ENCODE results near the gene ACTL10.

Gene ACTL10

GRCh38 chr20:33674294-33675135 lies 7.8 kb downstream of the ACTL10 start, which contains the start of gene NECAB3:
Gene NECAB3 (minus strand): TSS chr20:33674428. CDS start chr20:33674352, 76 bp downstream.
- Mint-ChIP-seq H3K9me3 (no peaks in the 10 kb centered on the region), H3K36me3 (ENCODE audit: low read depth) (peaks cover 36% of the 10 kb centered on the region), H3K27me3 (ENCODE audit: low read depth) (no peaks in the 10 kb centered on the region), H3K4me1 (ENCODE audit: low read depth) (peaks cover 48% of the 10 kb centered on the region), H3K27ac (peak within 1 kb of the TSS; percentile 77), H3K4me3 (peak within 1 kb of the TSS; percentile 95)

- peak overlapping the region; percentile 75 for H3K4me3 Mint-ChIP-seq
- H3K9me3 Mint-ChIP-seq: no peaks in the 10 kb centered on the region
- peaks cover 31% of the 10 kb centered on the region for H3K36me3 Mint-ChIP-seq (ENCODE audit: low read depth)
- H3K27ac Mint-ChIP-seq: peak overlapping the region; percentile 76
- peaks cover 50% of the 10 kb centered on the region for H3K4me1 Mint-ChIP-seq (ENCODE audit: low read depth)
- no peaks in the 10 kb centered on the region for H3K27me3 Mint-ChIP-seq (ENCODE audit: low read depth)
These were observed 8.6 kb downstream of the ACTL10 start for GRCh38 chr20:33675136-33675959.

- Mint-ChIP-seq H3K9me3 (no peaks in the 10 kb centered on the region), H3K4me1 (ENCODE audit: low read depth) (peaks cover 58% of the 10 kb centered on the region), H3K4me3 (no peak overlapping the region), H3K36me3 (ENCODE audit: low read depth) (peaks cover 30% of the 10 kb centered on the region), H3K27me3 (ENCODE audit: low read depth) (no peaks in the 10 kb centered on the region), H3K27ac (peak overlapping the region; percentile 57)
These were observed 9.4 kb downstream of the ACTL10 start for GRCh38 chr20:33676121-33676520.

- Mint-ChIP-seq H3K4me1 (ENCODE audit: low read depth) (peaks cover 61% of the 10 kb centered on the region), H3K9me3 (no peaks in the 10 kb centered on the region), H3K27ac (peak overlapping the region; percentile 41), H3K4me3 (no peak overlapping the region), H3K27me3 (ENCODE audit: low read depth) (no peaks in the 10 kb centered on the region), H3K36me3 (ENCODE audit: low read depth) (peaks cover 31% of the 10 kb centered on the region)
These were observed 10.2 kb downstream of the ACTL10 start for GRCh38 chr20:33676652-33677645.

DNA sequence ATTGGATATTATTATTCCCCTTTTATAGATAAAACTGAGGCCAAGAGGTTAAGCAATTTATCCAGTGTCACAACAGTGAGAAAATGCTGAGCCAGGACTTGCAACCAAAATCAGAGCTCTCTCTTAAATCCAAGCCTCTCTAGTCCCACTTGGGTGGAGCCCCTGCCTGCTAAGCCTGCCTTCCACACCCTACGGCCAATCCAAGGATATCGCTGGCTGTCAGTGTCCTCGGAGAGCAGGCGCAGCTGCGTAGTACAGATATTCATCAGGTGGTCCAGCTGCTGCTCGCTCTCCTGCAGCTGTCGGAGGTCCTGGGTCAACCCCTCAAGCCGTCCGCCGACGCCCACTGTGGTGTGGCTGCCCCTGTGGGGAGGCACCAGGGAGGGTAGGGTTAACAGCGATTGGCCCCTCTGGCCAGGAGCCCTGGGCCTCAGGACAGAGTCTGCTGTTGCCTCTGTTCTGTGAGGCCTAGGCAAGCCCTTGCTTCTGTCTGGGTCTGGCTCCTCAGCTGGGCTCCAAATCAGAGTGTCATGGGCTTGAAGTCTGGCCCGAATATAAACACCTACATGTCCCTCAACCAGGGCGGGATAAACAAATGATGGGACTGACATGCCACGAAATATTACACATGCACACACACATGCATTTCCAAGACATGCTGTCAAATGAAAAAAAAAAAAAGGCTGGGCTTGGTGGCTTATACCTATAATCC lies 11.4 kb downstream of the ACTL10 start:
- peaks cover 64% of the 10 kb centered on the region for H3K4me1 Mint-ChIP-seq (ENCODE audit: low read depth)
- no peaks in the 10 kb centered on the region for H3K9me3 Mint-ChIP-seq
- H3K27me3 Mint-ChIP-seq (ENCODE audit: low read depth): no peaks in the 10 kb centered on the region
- peak overlapping the region; percentile 61 for H3K27ac Mint-ChIP-seq
- peak overlapping the region; percentile 55 for H3K4me3 Mint-ChIP-seq
- peaks cover 34% of the 10 kb centered on the region for H3K36me3 Mint-ChIP-seq (ENCODE audit: low read depth)

DNA sequence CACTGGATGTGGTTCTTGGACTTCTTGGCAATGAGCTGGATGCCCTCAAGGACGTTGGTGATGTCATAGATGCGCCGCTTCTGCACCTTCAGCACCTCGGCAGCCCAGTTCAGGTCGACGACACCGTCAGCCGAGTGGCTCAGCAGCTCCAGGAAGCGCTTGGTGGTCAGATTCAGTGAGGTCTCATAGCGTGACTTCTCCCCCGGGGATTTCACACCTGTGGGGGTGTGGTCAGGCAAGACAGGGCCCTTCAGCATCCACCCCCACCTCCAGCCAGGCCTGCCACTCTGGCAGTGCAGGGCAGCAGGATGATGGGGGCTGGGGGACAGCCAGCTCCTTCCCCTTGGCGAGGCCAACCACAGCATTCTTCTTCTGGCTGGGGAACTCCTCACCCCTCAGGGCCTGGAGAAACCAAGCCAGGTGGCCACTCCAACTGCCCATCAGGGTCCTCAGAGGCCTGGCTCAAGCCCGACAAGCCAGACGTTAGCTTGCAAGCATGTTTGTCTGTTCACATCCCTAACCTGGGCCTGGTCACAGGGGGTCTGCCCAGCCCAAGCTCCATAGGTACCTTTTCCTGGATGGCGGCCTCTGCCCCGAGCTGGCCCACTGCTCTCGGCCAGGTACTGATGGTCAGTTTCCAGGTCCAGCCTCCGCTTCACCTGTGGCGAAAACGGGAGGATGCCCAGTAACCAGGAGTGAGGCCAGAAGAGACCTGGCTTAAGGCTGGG lies 13.2 kb downstream of the ACTL10 start:
- Mint-ChIP-seq H3K4me1 (ENCODE audit: low read depth) (peaks cover 67% of the 10 kb centered on the region), H3K4me3 (peak overlapping the region; percentile 55), H3K27me3 (ENCODE audit: low read depth) (no peaks in the 10 kb centered on the region), H3K36me3 (ENCODE audit: low read depth) (peaks cover 33% of the 10 kb centered on the region), H3K27ac (peak overlapping the region; percentile 91), H3K9me3 (no peaks in the 10 kb centered on the region)

DNA sequence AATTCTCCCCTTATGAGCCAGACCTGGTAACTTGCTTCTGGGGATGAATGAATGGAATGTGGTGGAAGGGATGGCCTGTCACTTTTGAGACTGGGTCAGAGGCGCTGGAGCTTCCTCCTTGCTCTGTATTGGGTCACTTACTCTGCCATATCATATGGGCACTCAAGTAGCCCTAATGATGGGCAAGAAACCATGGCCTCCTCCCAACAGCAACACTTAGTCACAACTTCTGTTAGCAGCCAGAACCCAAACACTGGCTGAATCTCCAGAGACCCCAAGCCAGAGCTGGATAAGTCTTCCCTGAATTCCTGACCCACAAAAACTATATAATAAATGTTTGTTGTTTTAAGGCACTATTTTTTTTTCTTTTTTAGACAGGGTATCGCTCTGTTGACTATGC lies 13.9 kb downstream of the ACTL10 start:
- H3K27ac Mint-ChIP-seq: peak overlapping the region; percentile 91
- no peaks in the 10 kb centered on the region for H3K27me3 Mint-ChIP-seq (ENCODE audit: low read depth)
- peaks cover 32% of the 10 kb centered on the region for H3K36me3 Mint-ChIP-seq (ENCODE audit: low read depth)
- H3K4me3 Mint-ChIP-seq: peak overlapping the region; percentile 40
- no peaks in the 10 kb centered on the region for H3K9me3 Mint-ChIP-seq
- H3K4me1 Mint-ChIP-seq (ENCODE audit: low read depth): peaks cover 65% of the 10 kb centered on the region

DNA sequence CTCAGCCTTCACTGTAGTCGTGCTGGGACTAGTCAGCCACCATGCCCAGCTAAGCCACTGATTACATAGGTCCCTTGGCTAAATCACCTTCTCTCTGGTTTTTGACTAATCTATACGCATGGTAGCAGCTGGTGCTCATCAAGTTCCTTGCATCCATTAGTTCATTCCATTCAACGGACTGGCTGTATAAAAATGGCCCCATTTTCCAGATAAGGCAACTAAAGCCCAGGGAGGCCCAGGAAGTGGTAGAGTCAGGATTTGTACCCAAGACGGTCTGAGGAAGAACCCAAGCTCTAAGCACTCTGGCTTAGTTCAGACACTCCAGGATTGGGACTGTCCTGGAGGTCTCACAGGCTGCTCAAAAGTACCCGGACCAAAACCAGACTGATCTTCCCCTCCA lies 14.5 kb downstream of the ACTL10 start:
- Mint-ChIP-seq H3K4me1 (ENCODE audit: low read depth) (peaks cover 61% of the 10 kb centered on the region), H3K27me3 (ENCODE audit: low read depth) (no peaks in the 10 kb centered on the region), H3K9me3 (no peaks in the 10 kb centered on the region), H3K4me3 (peak overlapping the region; percentile 40), H3K36me3 (ENCODE audit: low read depth) (peaks cover 29% of the 10 kb centered on the region), H3K27ac (peak overlapping the region; percentile 91)

GRCh38 chr20:33681728-33682353 lies 15.1 kb downstream of the ACTL10 start:
- Mint-ChIP-seq H3K36me3 (ENCODE audit: low read depth) (peaks cover 26% of the 10 kb centered on the region), H3K4me1 (ENCODE audit: low read depth) (peaks cover 63% of the 10 kb centered on the region), H3K9me3 (no peaks in the 10 kb centered on the region), H3K27me3 (ENCODE audit: low read depth) (no peaks in the 10 kb centered on the region), H3K4me3 (peak overlapping the region; percentile 72), H3K27ac (peak overlapping the region; percentile 91)

DNA sequence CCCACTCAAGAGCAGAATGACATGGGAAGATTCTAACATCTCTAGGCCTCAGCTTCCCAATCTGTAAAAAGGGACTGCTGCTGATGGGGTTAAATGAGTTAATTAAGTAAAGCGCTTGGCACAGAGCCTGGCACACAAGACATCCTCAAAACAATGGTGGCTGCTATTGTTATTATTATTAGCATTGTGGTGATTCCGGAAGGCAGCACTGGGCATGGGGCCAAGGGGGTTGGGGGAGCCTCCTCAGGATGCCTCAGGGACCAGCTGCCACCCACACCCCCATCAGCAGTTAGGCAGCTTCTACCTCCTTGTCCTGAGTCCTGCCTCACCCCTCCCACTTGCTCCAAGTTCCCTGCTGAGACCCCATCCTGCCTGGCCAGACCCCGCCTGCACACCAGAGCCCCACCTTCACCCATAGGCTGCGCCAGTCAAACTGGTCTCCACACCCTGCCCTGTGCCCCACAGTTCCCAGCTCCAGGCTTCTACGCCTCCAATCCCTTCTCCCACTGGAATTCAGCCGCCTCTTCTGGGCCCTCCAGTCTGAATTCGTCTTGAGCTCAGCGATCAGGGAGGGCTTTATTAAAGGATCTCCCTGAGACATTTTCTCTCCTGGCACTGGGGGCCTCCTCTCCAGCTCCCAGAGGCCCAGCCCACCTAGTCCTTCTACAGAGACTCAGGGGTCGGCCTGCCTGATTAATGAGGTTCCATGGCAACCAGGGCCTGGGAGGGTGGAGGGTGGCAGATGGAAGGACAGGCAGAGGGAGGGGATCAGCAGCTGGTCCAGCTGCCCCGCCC lies 18.0 kb downstream of the ACTL10 start:
- peaks cover 72% of the 10 kb centered on the region for H3K4me1 Mint-ChIP-seq (ENCODE audit: low read depth)
- H3K27ac Mint-ChIP-seq: peak overlapping the region; percentile 91
- H3K4me3 Mint-ChIP-seq: peak overlapping the region; percentile 92

DNA sequence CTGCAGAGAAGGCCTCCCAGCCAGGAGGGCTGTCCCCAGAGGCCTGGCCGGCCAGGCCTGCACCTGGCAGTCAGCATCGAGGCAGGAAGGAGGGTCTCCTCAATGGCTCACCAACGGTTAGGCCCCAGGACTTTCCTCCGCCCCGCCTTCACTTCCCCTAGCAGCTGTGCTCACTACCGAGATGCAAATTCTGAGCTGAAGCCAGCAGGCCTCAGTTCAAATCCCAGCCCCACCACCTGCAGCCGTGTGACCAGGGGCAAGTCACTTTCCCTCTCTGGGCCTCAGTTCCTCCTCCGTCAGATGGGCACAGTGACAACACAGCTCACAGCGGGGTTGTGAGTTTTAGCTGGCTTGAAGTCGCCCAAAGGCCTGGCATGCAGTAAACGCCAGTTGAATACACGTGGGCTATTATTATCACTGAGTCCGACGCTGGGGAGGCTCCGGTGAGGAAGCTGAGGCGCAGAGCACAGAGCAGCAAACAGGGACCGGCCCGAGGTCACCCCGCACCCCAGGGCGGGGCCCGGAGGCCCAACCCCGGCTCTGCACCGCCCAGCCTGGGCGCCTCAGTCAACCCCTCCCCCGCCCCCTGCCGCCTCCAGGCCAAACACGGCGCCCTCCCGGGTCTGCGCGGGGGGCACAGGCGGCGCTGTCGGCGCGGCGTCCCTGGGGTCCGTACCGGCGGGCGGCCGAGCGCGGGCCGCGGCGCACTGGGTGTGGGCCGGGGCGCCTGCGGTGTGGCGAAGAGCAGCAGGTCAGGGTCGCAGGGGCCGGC lies 18.8 kb downstream of the ACTL10 start:
- H3K4me3 Mint-ChIP-seq: peak overlapping the region; percentile 92
- peaks cover 72% of the 10 kb centered on the region for H3K4me1 Mint-ChIP-seq (ENCODE audit: low read depth)
- H3K9me3 Mint-ChIP-seq: no peaks in the 10 kb centered on the region
- H3K36me3 Mint-ChIP-seq (ENCODE audit: low read depth): peaks cover 13% of the 10 kb centered on the region
- H3K27me3 Mint-ChIP-seq (ENCODE audit: low read depth): no peaks in the 10 kb centered on the region
- peak overlapping the region; percentile 91 for H3K27ac Mint-ChIP-seq

More for the DNA sequence above, 18.0 kb downstream of the ACTL10 start:
- no peaks in the 10 kb centered on the region for H3K27me3 Mint-ChIP-seq (ENCODE audit: low read depth)
- H3K9me3 Mint-ChIP-seq: no peaks in the 10 kb centered on the region
- peaks cover 14% of the 10 kb centered on the region for H3K36me3 Mint-ChIP-seq (ENCODE audit: low read depth)

Data from T-helper 1 cell treated with Interleukin-12 subunit alpha and Interleukin-12 subunit beta and Interleukin-4 antibody, amounts not matched to agents 30 μg/mL and 1 μg/mL, for 36 hours (primary cell).